ENCODE data around the gene AKT3. TPM values are rescaled to one million over a fixed set of nuclear protein-coding genes. Genes with fewer than 3 reads are reported as not detected.

The AKT3 gene
- total RNA-seq, 4 donors from 2014 or later: 2.0 to 32.2 (median 9.3) TPM

GRCh38 chr1:243621973-243622372 lies 228.1 kb downstream of the AKT3 start:
- H3K9me3 ChIP-seq: no peaks in the 10 kb centered on the region
- intact Hi-C loops (cut with DNase I): no loop called here
- TF ChIP-seq POLR2A (IDR thresholded peaks at IDR 0.05): no peak
- no peak for TF ChIP-seq CTCF (IDR thresholded peaks at IDR 0.05)
- H3K4me3 ChIP-seq: no peak overlapping the region
- DNase-seq: no peak
- H3K4me1 ChIP-seq: no peaks in the 10 kb centered on the region
- H3K36me3 ChIP-seq: peaks cover 0 to 24% (median 0%) of the 10 kb centered on the region in 3 donors
- WGBS, 2 donors: 83 to 89% methylated on average over 2 of the region's 2 CpGs
- H3K27ac ChIP-seq: no peak overlapping the region
- no peaks in the 10 kb centered on the region for H3K27me3 ChIP-seq

GRCh38 chr1:243620096-243620495 lies 229.9 kb downstream of the AKT3 start:
- Histone ChIP-seq H3K4me3 (no peak overlapping the region), H3K27ac (no peak overlapping the region), H3K9me3 (no peaks in the 10 kb centered on the region), H3K4me1 (no peaks in the 10 kb centered on the region), H3K36me3 (peaks cover 0 to 17% (median 0%) of the 10 kb centered on the region in 3 donors), H3K27me3 (no peaks in the 10 kb centered on the region)
- intact Hi-C loops (cut with DNase I): no loop called here
- TF ChIP-seq POLR2A (IDR thresholded peaks at IDR 0.05): no peak
- TF ChIP-seq CTCF (IDR thresholded peaks at IDR 0.05): no peak
- WGBS, 2 donors: 53 to 96% methylated on average over 3 of the region's 3 CpGs
- DNase-seq: no peak

DNA sequence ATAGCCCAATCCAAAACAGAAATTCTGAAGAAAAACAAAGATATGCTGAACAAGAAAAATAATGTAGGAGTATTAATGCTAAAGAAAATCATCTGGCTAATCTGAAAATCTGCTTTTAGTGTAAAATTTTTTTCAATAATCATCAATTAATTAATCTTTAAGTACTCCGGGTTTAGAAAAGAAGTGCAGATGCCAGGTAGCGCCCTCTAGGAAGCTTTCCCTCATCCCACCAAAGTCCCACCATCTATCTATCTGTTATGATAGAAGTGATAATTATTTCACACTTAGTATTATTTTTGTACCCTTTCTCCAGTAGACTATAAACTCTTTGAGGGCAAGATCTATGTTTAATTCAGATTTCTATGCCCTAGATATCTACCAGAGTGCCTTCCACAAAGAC lies 240.3 kb downstream of the AKT3 start:
- Histone ChIP-seq H3K4me1 (no peaks in the 10 kb centered on the region), H3K9me3 (no peaks in the 10 kb centered on the region), H3K4me3 (no peak overlapping the region), H3K36me3 (peaks cover 0 to 22% (median 3%) of the 10 kb centered on the region in 3 donors), H3K27me3 (no peaks in the 10 kb centered on the region), H3K27ac (no peak overlapping the region)
- 88 to 93% methylated on average over 2 of the region's 2 CpGs for WGBS, 2 donors
- TF ChIP-seq POLR2A (IDR thresholded peaks at IDR 0.05) (no peak), CTCF (IDR thresholded peaks at IDR 0.05) (no peak)
- intact Hi-C loops (cut with DNase I): no loop called here
- DNase-seq: no peak

GRCh38 chr1:243605604-243606003 lies 244.4 kb downstream of the AKT3 start:
- Histone ChIP-seq H3K36me3 (peaks cover 0 to 17% (median 0%) of the 10 kb centered on the region in 3 donors), H3K4me1 (no peaks in the 10 kb centered on the region), H3K9me3 (peaks cover 0 to 6% (median 0%) of the 10 kb centered on the region in 3 donors), H3K4me3 (no peak overlapping the region), H3K27ac (no peak overlapping the region), H3K27me3 (no peaks in the 10 kb centered on the region)
- 85 to 100% methylated on average over 2 of the region's 2 CpGs for WGBS, 2 donors
- intact Hi-C loops (cut with DNase I): no loop called here
- TF ChIP-seq CTCF (IDR thresholded peaks at IDR 0.05): no peak
- TF ChIP-seq POLR2A (IDR thresholded peaks at IDR 0.05): no peak
- DNase-seq: no peak

GRCh38 chr1:243601720-243602119 lies 248.3 kb downstream of the AKT3 start:
- no peak overlapping the region for H3K4me3 ChIP-seq
- no peak overlapping the region for H3K27ac ChIP-seq
- H3K36me3 ChIP-seq: peaks cover 0 to 16% (median 0%) of the 10 kb centered on the region in 3 donors
- no peaks in the 10 kb centered on the region for H3K27me3 ChIP-seq
- intact Hi-C loops (cut with DNase I): no loop called here
- DNase-seq: no peak
- TF ChIP-seq CTCF (IDR thresholded peaks at IDR 0.05) (no peak), POLR2A (IDR thresholded peaks at IDR 0.05) (no peak)
- H3K9me3 ChIP-seq: peaks cover 0 to 6% (median 0%) of the 10 kb centered on the region in 3 donors
- no peaks in the 10 kb centered on the region for H3K4me1 ChIP-seq

Data from esophagus squamous epithelium (tissue), 5 donors.